ENCODE data around the gene CHRNA9.

DNA sequence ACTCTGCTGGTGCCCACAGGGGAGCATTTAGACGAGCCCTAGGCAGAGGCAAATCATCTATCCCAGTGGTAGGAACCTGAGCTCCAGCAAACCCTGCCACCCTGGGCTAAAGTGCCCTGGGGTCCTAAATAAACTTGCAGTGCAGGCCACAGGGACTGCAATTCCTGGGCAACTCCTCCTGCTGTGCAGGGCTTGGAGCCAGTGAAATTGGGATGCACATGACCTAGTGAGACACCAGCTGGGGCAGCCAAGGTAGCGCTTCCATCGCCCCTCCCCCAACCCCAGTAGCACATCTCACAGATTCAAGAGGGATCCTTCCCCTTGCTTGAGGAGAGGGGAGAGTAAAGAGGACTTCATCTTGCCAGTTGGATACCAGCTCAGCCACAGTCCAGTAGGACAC lies 44.1 kb downstream of the CHRNA9 start:
- TF ChIP-seq, protein P1, sequence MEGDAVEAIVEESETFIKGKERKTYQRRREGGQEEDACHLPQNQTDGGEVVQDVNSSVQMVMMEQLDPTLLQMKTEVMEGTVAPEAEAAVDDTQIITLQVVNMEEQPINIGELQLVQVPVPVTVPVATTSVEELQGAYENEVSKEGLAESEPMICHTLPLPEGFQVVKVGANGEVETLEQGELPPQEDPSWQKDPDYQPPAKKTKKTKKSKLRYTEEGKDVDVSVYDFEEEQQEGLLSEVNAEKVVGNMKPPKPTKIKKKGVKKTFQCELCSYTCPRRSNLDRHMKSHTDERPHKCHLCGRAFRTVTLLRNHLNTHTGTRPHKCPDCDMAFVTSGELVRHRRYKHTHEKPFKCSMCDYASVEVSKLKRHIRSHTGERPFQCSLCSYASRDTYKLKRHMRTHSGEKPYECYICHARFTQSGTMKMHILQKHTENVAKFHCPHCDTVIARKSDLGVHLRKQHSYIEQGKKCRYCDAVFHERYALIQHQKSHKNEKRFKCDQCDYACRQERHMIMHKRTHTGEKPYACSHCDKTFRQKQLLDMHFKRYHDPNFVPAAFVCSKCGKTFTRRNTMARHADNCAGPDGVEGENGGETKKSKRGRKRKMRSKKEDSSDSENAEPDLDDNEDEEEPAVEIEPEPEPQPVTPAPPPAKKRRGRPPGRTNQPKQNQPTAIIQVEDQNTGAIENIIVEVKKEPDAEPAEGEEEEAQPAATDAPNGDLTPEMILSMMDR (IDR thresholded peaks at IDR 0.05): no peak
- TF ChIP-seq, protein P2, sequence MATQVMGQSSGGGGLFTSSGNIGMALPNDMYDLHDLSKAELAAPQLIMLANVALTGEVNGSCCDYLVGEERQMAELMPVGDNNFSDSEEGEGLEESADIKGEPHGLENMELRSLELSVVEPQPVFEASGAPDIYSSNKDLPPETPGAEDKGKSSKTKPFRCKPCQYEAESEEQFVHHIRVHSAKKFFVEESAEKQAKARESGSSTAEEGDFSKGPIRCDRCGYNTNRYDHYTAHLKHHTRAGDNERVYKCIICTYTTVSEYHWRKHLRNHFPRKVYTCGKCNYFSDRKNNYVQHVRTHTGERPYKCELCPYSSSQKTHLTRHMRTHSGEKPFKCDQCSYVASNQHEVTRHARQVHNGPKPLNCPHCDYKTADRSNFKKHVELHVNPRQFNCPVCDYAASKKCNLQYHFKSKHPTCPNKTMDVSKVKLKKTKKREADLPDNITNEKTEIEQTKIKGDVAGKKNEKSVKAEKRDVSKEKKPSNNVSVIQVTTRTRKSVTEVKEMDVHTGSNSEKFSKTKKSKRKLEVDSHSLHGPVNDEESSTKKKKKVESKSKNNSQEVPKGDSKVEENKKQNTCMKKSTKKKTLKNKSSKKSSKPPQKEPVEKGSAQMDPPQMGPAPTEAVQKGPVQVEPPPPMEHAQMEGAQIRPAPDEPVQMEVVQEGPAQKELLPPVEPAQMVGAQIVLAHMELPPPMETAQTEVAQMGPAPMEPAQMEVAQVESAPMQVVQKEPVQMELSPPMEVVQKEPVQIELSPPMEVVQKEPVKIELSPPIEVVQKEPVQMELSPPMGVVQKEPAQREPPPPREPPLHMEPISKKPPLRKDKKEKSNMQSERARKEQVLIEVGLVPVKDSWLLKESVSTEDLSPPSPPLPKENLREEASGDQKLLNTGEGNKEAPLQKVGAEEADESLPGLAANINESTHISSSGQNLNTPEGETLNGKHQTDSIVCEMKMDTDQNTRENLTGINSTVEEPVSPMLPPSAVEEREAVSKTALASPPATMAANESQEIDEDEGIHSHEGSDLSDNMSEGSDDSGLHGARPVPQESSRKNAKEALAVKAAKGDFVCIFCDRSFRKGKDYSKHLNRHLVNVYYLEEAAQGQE (IDR thresholded peaks at IDR 0.05; ENCODE audit: insufficient read depth in 1 of 2, low read depth in 2 of 2, low read length in 1 of 2): no peak
- TF ChIP-seq POLR2AphosphoS5 (IDR thresholded peaks at IDR 0.05; ENCODE audit: low read depth, low read length) (no peak), SIN3A (IDR thresholded peaks at IDR 0.05; ENCODE audit: borderline replicate concordance, insufficient read depth, low read depth, low read length) (no peak)
